ENCODE measurements around the gene DNAH10. TPM values are rescaled to one million over a fixed set of nuclear protein-coding genes. Genes with fewer than 3 reads are reported as not detected.

Gene DNAH10
- total and polyA plus RNA-seq, 2 of the 4 experiments (the other 2 are of a cell fraction) = 0.18 to 0.22 TPM

GRCh38 chr12:123779551-123779950 is 17.4 kb downstream of the DNAH10 start:
- H3K27me3 ChIP-seq (ENCODE audit: control insufficient read depth, insufficient read depth, low read length) = peaks cover 10% of the 10 kb centered on the region
- H3K14ac ChIP-seq (replicated peaks; ENCODE audit: low read depth, low read length) = no peak overlapping the region
- TF ChIP-seq BHLHE40 (IDR thresholded peaks at IDR 0.05; ENCODE audit: low read depth, low read length) = no peak
- TF ChIP-seq MXI1 (IDR thresholded peaks at IDR 0.05; ENCODE audit: borderline replicate concordance, low read depth, low read length) = no peak
- no peak for TF ChIP-seq RFX5 (IDR thresholded peaks at IDR 0.05; ENCODE audit: low read depth, low read length)
- TF ChIP-seq MAFK (IDR thresholded peaks at IDR 0.05; ENCODE audit: low read depth, low read length) = no peak
- H4K91ac ChIP-seq (ENCODE audit: insufficient read depth, low read depth, low read length) = no peak overlapping the region
- no peak overlapping the region for H3K27ac ChIP-seq (ENCODE audit: insufficient read depth, low read length)
- ChIA-PET CTCF (no interaction called here), POLR2A (ENCODE audit: unreplicated experiment) (no interaction called here)
- in situ Hi-C loops (cut with MboI; ENCODE audit: low sequenced_read_pairs) = no loop called here
- H2AK5ac ChIP-seq (ENCODE audit: low read depth, low read length) = no peak overlapping the region
- no peak overlapping the region for H4K8ac ChIP-seq (ENCODE audit: low read depth in 2 of 2, low read length in 2 of 2)
- H3K23ac ChIP-seq (ENCODE audit: low read depth, low read length) = no peak overlapping the region
- no peak overlapping the region for H3K4ac ChIP-seq (ENCODE audit: low read depth, low read length)
- H3K4me3 ChIP-seq (ENCODE audit: insufficient read depth, low read depth, low read length) = no peak overlapping the region
- no peak overlapping the region for H3K4me2 ChIP-seq (ENCODE audit: low read depth, low read length)
- no peaks in the 10 kb centered on the region for H4K20me1 ChIP-seq (ENCODE audit: insufficient read depth, low read length)
- H3K9me3 ChIP-seq (ENCODE audit: control insufficient read depth, insufficient read depth, low read length) = 0 out of 2 replicates have a peak, but pooled peaks cover 2% of the 10 kb centered on the region
- H2AK9ac ChIP-seq (replicated peaks; ENCODE audit: low read depth, low read length, poor library complexity) = no peak overlapping the region
- H3K18ac ChIP-seq (ENCODE audit: low read depth, low read length) = no peak overlapping the region
- DNase-seq = no peak
- no peak overlapping the region for H2BK5ac ChIP-seq (ENCODE audit: low read depth, low read length, poor library complexity, severe bottlenecking)
- H3K56ac ChIP-seq (ENCODE audit: extremely low read depth, insufficient read depth, low read length) = no peak overlapping the region
- intact Hi-C loops (cut with micrococcal nuclease) = no loop called here
- H4K5ac ChIP-seq (ENCODE audit: low read depth, low read length) = no peak overlapping the region
- no peaks in the 10 kb centered on the region for H3K79me1 ChIP-seq (ENCODE audit: low read depth in 1 of 2, low read length in 2 of 2)
- H3K36me3 ChIP-seq (ENCODE audit: control insufficient read depth, insufficient read depth, low read length) = no peaks in the 10 kb centered on the region
- no peak overlapping the region for H2BK20ac ChIP-seq (ENCODE audit: low read depth, low read length)
- BruUV-seq (replicated peaks) = no TSS peak
- ATAC-seq (ENCODE audit: low read depth) = no peak
- no peak overlapping the region for H2BK120ac ChIP-seq (ENCODE audit: low read depth, low read length)
- dilution Hi-C loops (cut with HindIII; ENCODE audit: low sequenced_read_pairs, unreplicated experiment) = no loop called here
- H3K9me1 ChIP-seq (ENCODE audit: insufficient read depth, low read length) = no peaks in the 10 kb centered on the region
- no peaks in the 10 kb centered on the region for H3K4me1 ChIP-seq (ENCODE audit: control insufficient read depth, insufficient read depth, low read length)
- no peak overlapping the region for H3K9ac ChIP-seq (ENCODE audit: low read depth, low read length)
- no peak overlapping the region for H2AFZ ChIP-seq (replicated peaks; ENCODE audit: low read length, poor library complexity)
- H2BK15ac ChIP-seq (ENCODE audit: low read depth, low read length) = no peak overlapping the region
